MG63 (cell line): ENCODE results near the gene RAD52. TPM values are rescaled to one million over a fixed set of nuclear protein-coding genes. Genes with fewer than 3 reads are reported as not detected.

Experiments
- DNase-seq: peaks from one replicate; pipeline ENCODE4 v3.0.0-alpha.2; 2020
- H3K27me3 ChIP-seq: fragments of 250-450 bp; sonication (Bioruptor Pico); 2 replicates; pipeline ENCODE4 v1.5.1; 2020; ENCODE audit warnings: mild to moderate bottlenecking, moderate library complexity
- H3K36me3 ChIP-seq: fragments of 250-450 bp; sonication (Bioruptor Pico); 2 replicates; pipeline ENCODE4 v1.5.1; 2020; ENCODE audit warnings: mild to moderate bottlenecking, moderate library complexity
- H3K4me3 ChIP-seq: fragments of 250-450 bp; sonication (Bioruptor Pico); 2 replicates; pipeline ENCODE4 v1.5.1; 2020; ENCODE audit warnings: mild to moderate bottlenecking, moderate library complexity
- H3K9me3 ChIP-seq: fragments of 250-450 bp; sonication (Bioruptor Pico); 2 replicates; pipeline ENCODE4 v1.5.1; 2020; ENCODE audit warnings: mild to moderate bottlenecking, moderate library complexity
- total RNA-seq: library from RNA; depleted of rRNA; stranded (reverse); fragments of >200 nt; shearing (Covaris generic); gene quantifications from 2 replicates; pipeline ENCODE4 v1.2.3, GENCODE V29; 2014; ENCODE audit warnings: low replicate concordance; rRNA removed

RAD52 gene
- total RNA-seq: 1.9 and 7.3 TPM in 2 replicates

- peak; percentile 97 for DNase-seq
- peak within 1 kb of the TSS; percentile 76 for H3K4me3 ChIP-seq
These were observed at the start of gene RAD52 for GRCh38 chr12:949453-950191. RAD52 (minus strand) TSS chr12:949694; CDS start chr12:933058, 16,636 bp downstream.

GRCh38 chr12:998020-998874 is 48.8 kb upstream of the RAD52 start:
- no peak overlapping the region for H3K4me3 ChIP-seq
- H3K36me3 ChIP-seq: peaks cover 11% of the 10 kb centered on the region
- H3K9me3 ChIP-seq: no peaks in the 10 kb centered on the region
- DNase-seq: no peak
- H3K27me3 ChIP-seq: no peaks in the 10 kb centered on the region

More at GRCh38 chr12:949453-950191, at the start of gene RAD52:
- Histone ChIP-seq H3K9me3 (no peaks in the 10 kb centered on the region), H3K36me3 (peaks cover 4% of the 10 kb centered on the region; the same call in 1 of the 2 replicates), H3K27me3 (no peaks in the 10 kb centered on the region)

GRCh38 chr12:997505-997904 is 48.0 kb upstream of the RAD52 start:
- Histone ChIP-seq H3K27me3 (no peaks in the 10 kb centered on the region), H3K36me3 (peaks cover 9% of the 10 kb centered on the region), H3K9me3 (no peaks in the 10 kb centered on the region), H3K4me3 (no peak overlapping the region)
- no peak for DNase-seq

- peaks cover 9% of the 10 kb centered on the region for H3K36me3 ChIP-seq
- H3K27me3 ChIP-seq: no peaks in the 10 kb centered on the region
- no peak for DNase-seq
- no peaks in the 10 kb centered on the region for H3K9me3 ChIP-seq
- H3K4me3 ChIP-seq: no peak overlapping the region
These were observed 47.4 kb upstream of the RAD52 start for GRCh38 chr12:996881-997280.

- Histone ChIP-seq H3K4me3 (peak overlapping the region; percentile 86), H3K36me3 (no peaks in the 10 kb centered on the region; the same call in none of the 2 replicates), H3K27me3 (no peaks in the 10 kb centered on the region), H3K9me3 (no peaks in the 10 kb centered on the region)
- no peak for DNase-seq
These were observed 43.2 kb upstream of the RAD52 start for GRCh38 chr12:992647-993046.

GRCh38 chr12:991350-992333 is 42.1 kb upstream of the RAD52 start:
- Histone ChIP-seq H3K4me3 (peak overlapping the region; percentile 86), H3K36me3 (no peaks in the 10 kb centered on the region; the same call in none of the 2 replicates), H3K27me3 (no peaks in the 10 kb centered on the region), H3K9me3 (no peaks in the 10 kb centered on the region)
- DNase-seq: peak; percentile 74

GRCh38 chr12:990661-991349 is 41.3 kb upstream of the RAD52 start, which contains the start of gene ERC1:
ERC1 (plus strand) TSS chr12:991223; CDS start chr12:1027904, 36,681 bp downstream.
- peak; percentile 90 for DNase-seq
- peak within 1 kb of the TSS; percentile 86 for H3K4me3 ChIP-seq
- no peaks in the 10 kb centered on the region for H3K27me3 ChIP-seq
- no peaks in the 10 kb centered on the region for H3K9me3 ChIP-seq
- no peaks in the 10 kb centered on the region; the same call in none of the 2 replicates for H3K36me3 ChIP-seq

DNA sequence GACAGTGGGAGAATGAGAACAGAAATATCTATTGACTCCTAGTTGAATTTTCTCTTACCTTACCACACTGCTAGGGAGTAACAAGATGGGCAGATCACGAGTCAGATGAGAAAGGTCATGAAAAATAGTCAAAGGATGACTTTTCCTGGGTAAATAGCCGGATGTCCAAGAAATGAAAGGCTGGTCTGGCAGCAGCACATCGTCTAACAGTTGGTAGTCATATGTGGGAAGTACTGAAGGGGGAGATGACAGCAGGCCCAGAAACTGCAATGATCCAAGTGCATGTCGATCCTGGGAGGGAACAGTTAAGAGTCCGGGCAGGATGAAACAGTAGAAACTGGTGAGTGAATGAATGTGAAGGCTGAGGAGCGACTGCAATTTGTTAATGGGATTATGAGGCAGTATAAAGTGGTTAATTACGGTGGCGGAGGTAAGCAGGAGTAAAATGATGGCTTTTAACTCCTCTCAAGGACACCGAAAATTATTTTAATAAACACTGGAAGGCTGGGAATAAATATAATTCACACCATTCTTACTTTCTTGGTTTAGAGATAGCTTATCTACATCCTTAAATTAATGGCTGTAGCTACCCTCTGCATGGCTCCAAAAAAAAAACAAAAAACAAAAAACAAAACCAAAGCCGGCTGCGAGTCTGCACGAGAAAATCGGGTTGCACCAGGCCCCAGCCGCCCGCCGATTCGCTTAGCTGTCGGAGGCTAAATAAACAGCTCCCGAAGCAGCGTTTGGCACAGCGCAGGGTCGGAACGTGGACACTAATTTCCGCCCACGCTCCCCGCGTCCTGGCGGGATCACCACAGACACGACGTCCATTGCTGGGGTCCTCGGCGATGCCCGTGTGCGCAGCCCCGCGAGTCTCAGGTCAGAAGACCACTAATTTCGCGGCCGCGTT is 40.5 kb upstream of the RAD52 start:
- no peaks in the 10 kb centered on the region for H3K27me3 ChIP-seq
- H3K9me3 ChIP-seq: no peaks in the 10 kb centered on the region
- peak; percentile 79 for DNase-seq
- no peaks in the 10 kb centered on the region; the same call in none of the 2 replicates for H3K36me3 ChIP-seq
- H3K4me3 ChIP-seq: peak overlapping the region; percentile 86

DNA sequence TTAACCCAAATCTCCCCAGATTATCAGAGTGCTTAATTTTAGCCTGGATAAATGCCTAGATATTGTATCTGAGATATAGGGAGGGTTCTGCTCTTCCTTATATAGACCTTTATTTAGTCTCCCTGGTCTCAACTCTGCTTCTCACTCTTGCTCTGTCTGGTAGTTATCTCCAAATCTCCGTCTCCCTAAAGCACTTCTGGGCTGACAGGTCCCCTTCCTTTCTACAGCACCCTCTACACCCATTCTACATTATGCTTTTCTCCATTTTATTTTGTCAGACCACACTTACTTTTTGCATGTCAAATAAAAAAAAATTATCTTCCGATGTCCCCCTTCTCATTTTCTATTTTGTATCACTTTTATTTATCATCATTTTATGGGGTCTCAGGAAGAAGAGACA is 39.6 kb upstream of the RAD52 start:
- DNase-seq: no peak
- H3K27me3 ChIP-seq: no peaks in the 10 kb centered on the region
- no peaks in the 10 kb centered on the region; the same call in none of the 2 replicates for H3K36me3 ChIP-seq
- H3K9me3 ChIP-seq: no peaks in the 10 kb centered on the region
- peak overlapping the region; percentile 86 for H3K4me3 ChIP-seq

DNA sequence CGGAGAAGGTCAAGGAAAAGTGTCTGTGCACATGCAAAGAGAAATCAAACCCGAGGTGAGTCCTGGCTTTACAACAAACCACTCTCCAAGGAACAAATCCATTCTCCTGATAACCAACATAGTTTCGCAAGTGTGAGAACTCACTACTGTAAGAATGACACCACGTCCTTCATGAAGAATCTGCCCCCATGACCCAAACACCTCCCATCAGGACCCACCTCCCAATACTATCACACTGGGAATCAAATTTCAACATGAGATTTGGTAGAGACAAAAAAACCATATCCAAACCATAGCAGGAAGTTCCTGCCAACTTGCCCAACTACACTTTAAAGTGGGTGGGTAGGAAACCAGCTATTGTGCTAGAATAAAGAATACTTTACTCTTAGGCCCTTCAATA is 39.2 kb upstream of the RAD52 start:
- no peak for DNase-seq
- Histone ChIP-seq H3K9me3 (no peaks in the 10 kb centered on the region), H3K36me3 (no peaks in the 10 kb centered on the region; the same call in none of the 2 replicates), H3K4me3 (no peak overlapping the region), H3K27me3 (no peaks in the 10 kb centered on the region)

DNA sequence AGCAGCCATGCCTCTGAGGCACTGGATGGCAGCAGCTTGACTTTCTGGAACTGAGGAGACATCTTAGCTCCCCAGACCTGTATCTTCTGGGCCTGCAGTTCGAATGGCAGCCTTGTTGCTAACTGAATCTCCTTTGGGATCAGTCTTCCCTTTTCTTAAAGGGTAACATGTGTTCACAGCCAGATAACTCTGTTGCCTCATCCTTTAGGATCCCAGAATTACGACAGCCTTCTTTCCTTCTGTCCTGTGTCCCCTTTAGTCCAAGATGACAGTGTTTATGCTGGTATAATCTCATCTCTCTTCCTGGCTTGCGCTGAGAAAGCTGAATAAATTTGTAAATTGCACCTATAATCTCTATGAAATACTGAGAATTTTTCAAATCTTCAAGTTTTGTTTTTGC is 32.5 kb upstream of the RAD52 start:
- no peaks in the 10 kb centered on the region; the same call in 1 of the 2 replicates for H3K36me3 ChIP-seq
- H3K4me3 ChIP-seq: no peak overlapping the region
- DNase-seq: no peak
- H3K9me3 ChIP-seq: no peaks in the 10 kb centered on the region
- no peaks in the 10 kb centered on the region for H3K27me3 ChIP-seq

DNA sequence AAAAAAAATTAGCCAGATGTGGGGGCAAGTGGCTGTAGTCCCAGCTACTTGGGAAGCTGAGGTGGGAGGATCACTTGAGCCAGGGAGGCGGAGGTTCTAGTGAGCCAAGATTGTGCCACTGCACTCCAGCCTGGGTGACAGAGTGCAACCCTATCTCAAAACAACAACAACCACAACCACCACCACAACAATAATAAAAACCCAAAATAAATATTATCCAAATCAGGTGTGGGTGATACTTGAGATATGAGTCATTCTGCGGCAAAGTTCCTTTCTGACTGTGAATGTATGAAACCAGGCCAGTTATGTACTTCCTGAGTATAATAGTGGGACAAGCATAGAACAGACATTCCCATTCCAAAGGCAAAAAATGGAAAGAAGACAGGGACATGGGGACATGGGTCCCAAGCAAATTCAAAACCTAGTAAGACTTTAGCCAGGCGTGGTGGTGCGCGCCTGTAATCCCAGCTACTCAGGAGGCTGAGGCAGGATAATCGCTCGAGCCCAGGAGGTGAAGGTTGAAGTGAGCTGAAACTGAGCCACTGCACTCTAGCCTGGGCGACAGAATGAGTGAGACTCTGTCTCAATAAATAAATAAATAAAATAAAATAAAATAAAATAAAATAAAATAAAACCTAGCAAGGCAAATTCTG is 31.8 kb upstream of the RAD52 start:
- no peak for DNase-seq

DNA sequence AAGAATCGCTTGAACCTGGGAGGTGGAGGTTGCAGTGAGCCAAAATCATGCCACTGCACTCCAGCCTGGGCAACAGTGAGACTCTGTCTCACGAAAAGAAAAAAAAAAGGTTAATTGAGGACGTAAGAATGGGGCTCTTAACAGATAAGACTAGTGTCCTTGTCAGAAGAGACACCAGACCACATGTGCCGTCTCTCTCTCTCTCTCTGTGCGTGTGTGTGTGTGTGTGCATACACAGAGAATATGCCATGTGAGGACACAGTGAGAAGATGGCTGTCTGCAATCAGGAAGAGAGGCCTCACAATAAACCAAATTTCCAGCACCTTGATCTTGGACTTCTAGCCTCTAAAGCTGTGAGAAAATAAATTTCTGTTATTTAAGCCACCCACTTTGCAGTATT is 29.9 kb upstream of the RAD52 start:
- H3K36me3 ChIP-seq: no peaks in the 10 kb centered on the region; the same call in 1 of the 2 replicates
- H3K27me3 ChIP-seq: no peaks in the 10 kb centered on the region
- no peak overlapping the region for H3K4me3 ChIP-seq

More for the DNA sequence above, 31.8 kb upstream of the RAD52 start:
- H3K9me3 ChIP-seq: no peaks in the 10 kb centered on the region
- no peaks in the 10 kb centered on the region for H3K27me3 ChIP-seq
- H3K4me3 ChIP-seq: no peak overlapping the region
- H3K36me3 ChIP-seq: no peaks in the 10 kb centered on the region; the same call in 1 of the 2 replicates

GRCh38 chr12:977156-977555 is 27.7 kb upstream of the RAD52 start:
- no peaks in the 10 kb centered on the region for H3K9me3 ChIP-seq
- DNase-seq: no peak

More for the DNA sequence above, 29.9 kb upstream of the RAD52 start:
- no peak for DNase-seq
- no peaks in the 10 kb centered on the region for H3K9me3 ChIP-seq

More at GRCh38 chr12:977156-977555, 27.7 kb upstream of the RAD52 start:
- Histone ChIP-seq H3K4me3 (no peak overlapping the region), H3K27me3 (no peaks in the 10 kb centered on the region), H3K36me3 (no peaks in the 10 kb centered on the region; the same call in 1 of the 2 replicates)
